SU-DHL-6 (cell line): Measurements from ENCODE around the gene UNC13B.

Experiments used
- EZH2phosphoT487 ChIP-seq: fragments of 200-600 bp; sonication (generic), shearing (Covaris generic); conservative IDR thresholded peaks from 2 replicates; pipeline ENCODE4 v1.6.1; 2018; ENCODE audit warnings: mild to moderate bottlenecking, antibody characterized with exemption, low read length, moderate library complexity, mixed read lengths
- TF ChIP-seq, protein P1 (sequence below): fragments of 200-600 bp; sonication (generic); IDR thresholded peaks from one replicate; pipeline ENCODE4 v1.5.1; 2017; ENCODE audit warnings: antibody characterized with exemption, mild to moderate bottlenecking, low read length, moderate library complexity; ENCODE audit not compliant: insufficient read depth, poor library complexity, severe bottlenecking

GRCh38 chr9:35254237-35254636, 92.4 kb downstream of the UNC13B start:
- TF ChIP-seq, protein P1, sequence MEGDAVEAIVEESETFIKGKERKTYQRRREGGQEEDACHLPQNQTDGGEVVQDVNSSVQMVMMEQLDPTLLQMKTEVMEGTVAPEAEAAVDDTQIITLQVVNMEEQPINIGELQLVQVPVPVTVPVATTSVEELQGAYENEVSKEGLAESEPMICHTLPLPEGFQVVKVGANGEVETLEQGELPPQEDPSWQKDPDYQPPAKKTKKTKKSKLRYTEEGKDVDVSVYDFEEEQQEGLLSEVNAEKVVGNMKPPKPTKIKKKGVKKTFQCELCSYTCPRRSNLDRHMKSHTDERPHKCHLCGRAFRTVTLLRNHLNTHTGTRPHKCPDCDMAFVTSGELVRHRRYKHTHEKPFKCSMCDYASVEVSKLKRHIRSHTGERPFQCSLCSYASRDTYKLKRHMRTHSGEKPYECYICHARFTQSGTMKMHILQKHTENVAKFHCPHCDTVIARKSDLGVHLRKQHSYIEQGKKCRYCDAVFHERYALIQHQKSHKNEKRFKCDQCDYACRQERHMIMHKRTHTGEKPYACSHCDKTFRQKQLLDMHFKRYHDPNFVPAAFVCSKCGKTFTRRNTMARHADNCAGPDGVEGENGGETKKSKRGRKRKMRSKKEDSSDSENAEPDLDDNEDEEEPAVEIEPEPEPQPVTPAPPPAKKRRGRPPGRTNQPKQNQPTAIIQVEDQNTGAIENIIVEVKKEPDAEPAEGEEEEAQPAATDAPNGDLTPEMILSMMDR = no peak
- TF ChIP-seq EZH2phosphoT487 = no peak
